ENCODE results near the gene CYBRD1. TPM values are rescaled to one million over a fixed set of nuclear protein-coding genes. Genes with fewer than 3 reads are reported as not detected.

Gene CYBRD1
- total and polyA plus RNA-seq, 10 of the 15 experiments (the other 5 are each of a cell fraction or from before 2014, with no cell fraction given): 10.8 to 51.9 (median 29.6) TPM

DNA sequence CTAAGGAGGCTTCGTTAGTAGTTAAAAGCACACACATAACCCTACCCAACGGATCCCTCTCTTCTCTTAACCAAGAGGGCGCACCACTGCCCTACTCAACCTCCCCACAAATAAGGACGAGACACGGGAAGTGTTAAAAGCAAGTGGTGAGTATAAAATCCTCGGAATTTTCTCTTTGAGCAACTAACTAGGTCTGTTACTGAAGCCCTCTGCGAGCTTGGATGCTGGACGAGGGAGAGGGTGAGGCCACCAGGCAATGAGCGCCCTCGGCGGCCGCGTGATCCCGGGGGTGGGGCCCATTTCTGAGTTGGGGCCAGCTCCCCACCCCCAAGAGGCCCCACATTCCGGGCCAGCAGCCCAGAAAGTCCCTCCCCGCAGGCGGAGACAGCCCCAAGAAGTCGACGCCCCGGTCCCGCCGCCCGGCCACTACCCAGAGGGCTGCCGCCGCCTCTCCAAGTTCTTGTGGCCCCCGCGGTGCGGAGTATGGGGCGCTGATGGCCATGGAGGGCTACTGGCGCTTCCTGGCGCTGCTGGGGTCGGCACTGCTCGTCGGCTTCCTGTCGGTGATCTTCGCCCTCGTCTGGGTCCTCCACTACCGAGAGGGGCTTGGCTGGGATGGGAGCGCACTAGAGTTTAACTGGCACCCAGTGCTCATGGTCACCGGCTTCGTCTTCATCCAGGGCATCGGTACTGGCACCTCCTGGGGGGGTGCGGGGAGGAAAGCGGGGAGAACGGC, at the start of gene CYBRD1 (continued):
- no peak for TF ChIP-seq EP300 (IDR thresholded peaks at IDR 0.05; ENCODE audit: borderline replicate concordance in 1 of 2, control insufficient read depth in 1 of 2, low read depth in 2 of 2, low read length in 2 of 2)
- TF ChIP-seq PML (IDR thresholded peaks at IDR 0.05; ENCODE audit: low read length): no peak
- TF ChIP-seq HDAC2 (IDR thresholded peaks at IDR 0.05): no peak
- TF ChIP-seq, protein P1, sequence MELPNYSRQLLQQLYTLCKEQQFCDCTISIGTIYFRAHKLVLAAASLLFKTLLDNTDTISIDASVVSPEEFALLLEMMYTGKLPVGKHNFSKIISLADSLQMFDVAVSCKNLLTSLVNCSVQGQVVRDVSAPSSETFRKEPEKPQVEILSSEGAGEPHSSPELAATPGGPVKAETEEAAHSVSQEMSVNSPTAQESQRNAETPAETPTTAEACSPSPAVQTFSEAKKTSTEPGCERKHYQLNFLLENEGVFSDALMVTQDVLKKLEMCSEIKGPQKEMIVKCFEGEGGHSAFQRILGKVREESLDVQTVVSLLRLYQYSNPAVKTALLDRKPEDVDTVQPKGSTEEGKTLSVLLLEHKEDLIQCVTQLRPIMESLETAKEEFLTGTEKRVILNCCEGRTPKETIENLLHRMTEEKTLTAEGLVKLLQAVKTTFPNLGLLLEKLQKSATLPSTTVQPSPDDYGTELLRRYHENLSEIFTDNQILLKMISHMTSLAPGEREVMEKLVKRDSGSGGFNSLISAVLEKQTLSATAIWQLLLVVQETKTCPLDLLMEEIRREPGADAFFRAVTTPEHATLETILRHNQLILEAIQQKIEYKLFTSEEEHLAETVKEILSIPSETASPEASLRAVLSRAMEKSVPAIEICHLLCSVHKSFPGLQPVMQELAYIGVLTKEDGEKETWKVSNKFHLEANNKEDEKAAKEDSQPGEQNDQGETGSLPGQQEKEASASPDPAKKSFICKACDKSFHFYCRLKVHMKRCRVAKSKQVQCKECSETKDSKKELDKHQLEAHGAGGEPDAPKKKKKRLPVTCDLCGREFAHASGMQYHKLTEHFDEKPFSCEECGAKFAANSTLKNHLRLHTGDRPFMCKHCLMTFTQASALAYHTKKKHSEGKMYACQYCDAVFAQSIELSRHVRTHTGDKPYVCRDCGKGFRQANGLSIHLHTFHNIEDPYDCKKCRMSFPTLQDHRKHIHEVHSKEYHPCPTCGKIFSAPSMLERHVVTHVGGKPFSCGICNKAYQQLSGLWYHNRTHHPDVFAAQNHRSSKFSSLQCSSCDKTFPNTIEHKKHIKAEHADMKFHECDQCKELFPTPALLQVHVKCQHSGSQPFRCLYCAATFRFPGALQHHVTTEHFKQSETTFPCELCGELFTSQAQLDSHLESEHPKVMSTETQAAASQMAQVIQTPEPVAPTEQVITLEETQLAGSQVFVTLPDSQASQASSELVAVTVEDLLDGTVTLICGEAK (IDR thresholded peaks at IDR 0.05; ENCODE audit: borderline replicate concordance): peak; percentile 32; the same call in 1 of the 2 replicates
- TF ChIP-seq BCL11A (IDR thresholded peaks at IDR 0.05; ENCODE audit: low read depth, low read length): no peak

DNA sequence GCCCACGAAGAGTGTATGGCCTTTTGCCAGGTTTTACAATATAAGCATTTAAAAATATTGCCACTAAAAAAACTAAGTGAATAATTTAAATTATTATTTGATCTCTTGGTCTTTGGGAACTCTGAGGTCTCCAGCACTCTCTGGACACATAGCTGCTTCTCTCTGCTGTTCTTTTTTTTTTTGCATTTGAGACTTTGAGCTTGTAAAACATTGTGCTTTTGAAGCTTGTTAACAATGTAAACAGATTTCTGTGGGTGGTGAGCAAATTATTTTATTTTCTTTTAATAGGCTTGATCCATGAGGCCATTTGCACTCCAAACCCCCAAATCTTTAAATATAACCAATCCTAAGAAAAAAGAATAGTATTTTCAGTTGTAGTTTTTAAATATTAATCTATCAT, 46.3 kb upstream of the CYBRD1 start:
- no peak for DNase-seq (ENCODE audit: low read depth, low spot score)
- BruUV-seq (replicated peaks): no TSS peak
- RAD21 ChIA-PET (ENCODE audit: unreplicated experiment): no interaction called here
- Histone ChIP-seq H3K4me1 (ENCODE audit: control insufficient read depth, insufficient read depth, low read length) (peaks cover 17% of the 10 kb centered on the region), H3K9me3 (replicated peaks; ENCODE audit: control insufficient read depth, insufficient read depth, low read length) (no peaks in the 10 kb centered on the region), H3K4me3 (no peak overlapping the region), H3K4me2 (ENCODE audit: control insufficient read depth, insufficient read depth) (no peak overlapping the region), H2AFZ (ENCODE audit: control insufficient read depth, low read depth, low read length) (no peak overlapping the region), H3K27ac (ENCODE audit: control insufficient read depth, insufficient read depth) (no peak overlapping the region), H3K36me3 (ENCODE audit: control insufficient read depth in 2 of 2, insufficient read depth in 2 of 2, low read length in 1 of 2) (peaks cover 0 to 3% of the 10 kb centered on the region in 2 experiments; a peak in 3 of 4 replicates), H3K9ac (ENCODE audit: control insufficient read depth, insufficient read depth, low read length) (no peak overlapping the region), H3K27me3 (replicated peaks in 1 of 2; ENCODE audit: control insufficient read depth in 2 of 2, insufficient read depth in 2 of 2, low read length in 1 of 2) (no peaks in the 10 kb centered on the region), H3K79me2 (ENCODE audit: control insufficient read depth, insufficient read depth, low read length) (no peaks in the 10 kb centered on the region), H4K20me1 (ENCODE audit: control insufficient read depth, insufficient read depth) (no peaks in the 10 kb centered on the region)
- ATAC-seq: no peak
- in situ Hi-C loops (cut with MboI): no loop called here
- TF ChIP-seq CHD2 (IDR thresholded peaks at IDR 0.05; ENCODE audit: borderline replicate concordance, low read depth, low read length) (no peak), PRDM15 (CRISPR knock-in tag; IDR thresholded peaks at IDR 0.05) (no peak), NBN (IDR thresholded peaks at IDR 0.05) (no peak), ATF7 (IDR thresholded peaks at IDR 0.05; ENCODE audit: low read depth) (no peak), RAD21 (IDR thresholded peaks at IDR 0.05; ENCODE audit: insufficient read depth, low read depth, low read length) (no peak), RB1 (IDR thresholded peaks at IDR 0.05; ENCODE audit: borderline replicate concordance) (no peak)
- intact Hi-C loops (cut with micrococcal nuclease; ENCODE audit: unreplicated experiment): no loop called here
- FAIRE-seq: no peak
- POLR2A ChIA-PET: interaction anchor here (0.5 kb wide), 1 partner anchor 667 kb away, joined by 3 read pairs; no protein-coding TSS in a partner anchor
- SMC1A ChIA-PET (ENCODE audit: uncharacterized antibody, unreplicated experiment): interaction anchor here (0.6 to 1.3 kb wide), 2 partner anchors 9 to 318 kb away, joined by 3 to 4 read pairs; no protein-coding TSS in a partner anchor
- CTCF ChIA-PET: no interaction called here
- WGBS (ENCODE audit: insufficient coverage, insufficient replicate concordance, low lambda C conversion rate, missing lambda C conversion rate): 41% methylated on average over 1 of the region's 1 CpG
